Astrocyte (in vitro differentiated cells and primary cell): ENCODE data around the gene OR7C2.

Experiments
- CTCF ChIP-seq: IDR thresholded peaks from 2 replicates; pipeline ENCODE4 v1.5.1; 2011; ENCODE audit warnings: low read depth, mild to moderate bottlenecking, inconsistent platforms, low read length, moderate library complexity; ENCODE audit not compliant: insufficient read depth
- EZH2 ChIP-seq: IDR thresholded peaks from 2 replicates; pipeline ENCODE4 v1.6.1; 2012; ENCODE audit warnings: mild to moderate bottlenecking, low read length, inconsistent platforms; ENCODE audit not compliant: insufficient read depth

DNA sequence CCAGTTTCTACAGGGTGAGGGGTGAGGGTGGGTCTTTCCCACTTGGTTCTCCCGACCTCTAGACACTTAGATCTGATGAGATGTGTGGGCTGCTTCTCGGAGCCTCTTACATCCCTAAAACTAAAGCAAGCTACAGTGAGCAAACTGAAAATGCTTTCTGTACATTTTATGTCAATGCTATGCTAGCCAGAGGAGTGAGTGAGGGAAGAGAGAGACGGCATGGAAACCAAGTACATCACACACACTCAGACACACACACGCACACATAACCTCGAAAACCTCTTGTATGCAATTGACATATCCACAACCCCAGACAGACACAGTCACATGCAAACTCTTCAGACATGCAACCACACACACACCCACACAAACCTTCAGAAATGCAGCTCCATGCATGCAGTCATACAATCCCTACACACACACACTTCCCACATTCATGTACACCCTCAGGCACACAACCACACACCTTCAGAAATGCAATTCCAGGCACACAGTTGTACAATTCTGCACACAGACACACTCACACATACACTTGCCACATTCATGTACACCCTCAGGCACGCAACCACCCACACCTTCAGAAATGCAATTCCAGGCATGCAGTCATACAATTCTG lies 37.0 kb downstream of the OR7C2 start:
- TF ChIP-seq CTCF, result no peak
- no peak for TF ChIP-seq EZH2
